HG03571 (cell line): Measurements from ENCODE around the gene ADAMTSL4.

ENCODE experiments used
- ATAC-seq: cut with Tn5 transposase; IDR thresholded peaks from one replicate; pipeline ENCODE4 v1.9.1; 2021; ENCODE audit not compliant: unreplicated experiment

The ADAMTSL4 gene

GRCh38 chr1:150553392-150554085, 4.3 kb downstream of the ADAMTSL4 start:
- ATAC-seq, result no peak

DNA sequence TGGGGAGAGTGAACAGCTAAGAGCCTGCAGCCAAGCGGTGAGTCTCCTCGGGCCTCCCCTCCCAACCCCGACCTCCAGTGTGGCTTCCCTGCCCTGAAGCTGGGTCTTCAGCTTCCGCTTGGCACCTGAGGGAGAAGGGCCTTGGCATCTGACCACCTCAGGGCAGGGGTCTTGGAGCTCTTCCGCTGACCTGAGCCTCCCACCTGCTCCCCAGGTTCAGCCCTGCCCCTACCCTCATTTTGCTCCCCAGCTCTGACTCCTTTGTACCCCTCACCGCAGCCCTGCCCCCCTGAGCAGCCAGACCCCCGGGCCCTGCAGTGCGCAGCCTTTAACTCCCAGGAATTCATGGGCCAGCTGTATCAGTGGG, 4.9 kb downstream of the ADAMTSL4 start:
- no peak for ATAC-seq

GRCh38 chr1:150555198-150555970, 6.2 kb downstream of the ADAMTSL4 start:
- no peak for ATAC-seq

GRCh38 chr1:150555971-150556865, 7.0 kb downstream of the ADAMTSL4 start:
- ATAC-seq, result no peak

DNA sequence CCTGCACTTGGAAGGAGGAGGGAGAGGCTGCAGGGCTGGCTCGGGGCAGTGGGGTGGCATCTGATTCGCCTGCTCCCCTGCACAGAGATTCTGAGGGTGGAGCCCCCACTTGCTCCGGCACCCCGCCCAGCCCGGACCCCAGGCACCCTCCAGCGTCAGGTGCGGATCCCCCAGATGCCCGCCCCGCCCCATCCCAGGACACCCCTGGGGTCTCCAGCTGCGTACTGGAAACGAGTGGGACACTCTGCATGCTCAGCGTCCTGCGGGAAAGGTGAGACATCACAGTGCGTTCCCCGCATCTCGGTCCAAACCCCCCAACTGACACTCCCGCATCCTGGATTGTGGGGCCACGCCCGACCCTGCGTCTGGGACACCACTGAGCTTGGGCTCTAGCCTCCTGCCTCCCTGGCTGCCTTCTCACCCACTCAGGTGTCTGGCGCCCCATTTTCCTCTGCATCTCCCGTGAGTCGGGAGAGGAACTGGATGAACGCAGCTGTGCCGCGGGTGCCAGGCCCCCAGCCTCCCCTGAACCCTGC, 7.9 kb downstream of the ADAMTSL4 start:
- ATAC-seq, result no peak

DNA sequence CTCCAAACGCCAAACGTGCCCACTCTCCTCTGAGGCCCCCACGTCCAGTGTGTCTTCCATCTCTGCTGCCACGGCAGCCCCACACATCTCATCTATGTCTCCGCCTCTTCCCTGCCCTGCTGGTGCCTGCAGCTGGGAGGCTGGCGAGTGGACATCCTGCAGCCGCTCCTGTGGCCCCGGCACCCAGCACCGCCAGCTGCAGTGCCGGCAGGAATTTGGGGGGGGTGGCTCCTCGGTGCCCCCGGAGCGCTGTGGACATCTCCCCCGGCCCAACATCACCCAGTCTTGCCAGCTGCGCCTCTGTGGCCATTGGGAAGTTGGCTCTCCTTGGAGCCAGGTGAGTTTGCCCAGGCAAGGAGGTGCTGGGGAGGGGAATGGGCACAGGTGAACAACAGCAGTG, 8.6 kb downstream of the ADAMTSL4 start:
- ATAC-seq, result no peak

DNA sequence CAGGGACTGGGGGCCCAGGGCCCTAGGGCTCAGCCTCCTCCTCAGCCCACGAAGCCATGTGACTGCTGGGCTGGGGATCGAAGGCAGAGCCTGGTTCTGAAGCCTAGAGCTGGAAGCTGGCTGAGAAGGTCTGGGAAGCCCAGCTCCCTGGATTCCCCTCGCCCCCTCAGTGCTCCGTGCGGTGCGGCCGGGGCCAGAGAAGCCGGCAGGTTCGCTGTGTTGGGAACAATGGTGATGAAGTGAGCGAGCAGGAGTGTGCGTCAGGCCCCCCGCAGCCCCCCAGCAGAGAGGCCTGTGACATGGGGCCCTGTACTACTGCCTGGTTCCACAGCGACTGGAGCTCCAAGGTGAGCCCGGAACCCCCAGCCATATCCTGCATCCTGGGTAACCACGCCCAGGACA, 9.1 kb downstream of the ADAMTSL4 start:
- no peak for ATAC-seq

- ATAC-seq, result no peak
Measured at GRCh38 chr1:150558761-150559655, 9.8 kb downstream of the ADAMTSL4 start.

- no peak for ATAC-seq
Measured at GRCh38 chr1:150559656-150560010, 10.4 kb downstream of the ADAMTSL4 start.

- ATAC-seq, result no peak
Measured at GRCh38 chr1:150560011-150560438, 10.8 kb downstream of the ADAMTSL4 start.

GRCh38 chr1:150560576-150561253, 11.5 kb downstream of the ADAMTSL4 start:
- ATAC-seq, result peak; percentile 23

DNA sequence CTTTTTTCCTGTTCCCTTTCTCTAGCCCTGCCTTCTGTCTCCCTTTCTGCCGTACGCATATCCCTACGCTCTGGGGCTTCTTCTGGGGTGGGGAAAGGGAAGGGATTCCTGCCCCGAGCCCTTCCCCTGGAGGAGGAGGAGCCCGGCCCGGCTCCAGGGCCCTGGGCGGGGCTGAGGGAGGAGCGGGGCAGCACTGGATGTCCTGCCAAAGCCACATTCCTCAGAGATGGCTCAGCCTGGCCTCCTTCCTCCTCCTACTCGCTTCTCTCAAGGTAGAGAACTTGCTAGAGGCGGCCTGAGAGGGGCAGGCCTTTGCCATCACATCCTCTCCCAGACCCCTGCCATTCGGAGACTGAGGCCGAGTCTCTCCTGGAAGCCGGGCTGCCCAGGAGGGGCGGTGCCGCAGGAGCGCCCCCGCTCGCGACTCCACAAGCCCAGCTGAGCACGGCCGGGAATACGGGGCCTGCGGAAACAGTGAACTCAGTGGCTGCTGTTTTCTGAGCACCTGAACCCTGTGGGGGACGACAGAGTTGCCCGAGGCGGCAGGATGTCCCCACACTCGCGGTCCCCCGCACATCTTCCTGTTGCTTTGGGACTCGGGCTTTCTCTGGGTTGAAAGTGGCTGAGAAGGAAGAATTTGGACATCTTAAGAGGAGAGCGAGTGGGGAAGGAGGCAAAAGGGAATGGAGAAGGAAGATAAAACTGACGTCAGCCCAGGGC, 12.2 kb downstream of the ADAMTSL4 start:
- no peak for ATAC-seq

GRCh38 chr1:150561974-150562445, 12.8 kb downstream of the ADAMTSL4 start:
- ATAC-seq, result peak; percentile 18

DNA sequence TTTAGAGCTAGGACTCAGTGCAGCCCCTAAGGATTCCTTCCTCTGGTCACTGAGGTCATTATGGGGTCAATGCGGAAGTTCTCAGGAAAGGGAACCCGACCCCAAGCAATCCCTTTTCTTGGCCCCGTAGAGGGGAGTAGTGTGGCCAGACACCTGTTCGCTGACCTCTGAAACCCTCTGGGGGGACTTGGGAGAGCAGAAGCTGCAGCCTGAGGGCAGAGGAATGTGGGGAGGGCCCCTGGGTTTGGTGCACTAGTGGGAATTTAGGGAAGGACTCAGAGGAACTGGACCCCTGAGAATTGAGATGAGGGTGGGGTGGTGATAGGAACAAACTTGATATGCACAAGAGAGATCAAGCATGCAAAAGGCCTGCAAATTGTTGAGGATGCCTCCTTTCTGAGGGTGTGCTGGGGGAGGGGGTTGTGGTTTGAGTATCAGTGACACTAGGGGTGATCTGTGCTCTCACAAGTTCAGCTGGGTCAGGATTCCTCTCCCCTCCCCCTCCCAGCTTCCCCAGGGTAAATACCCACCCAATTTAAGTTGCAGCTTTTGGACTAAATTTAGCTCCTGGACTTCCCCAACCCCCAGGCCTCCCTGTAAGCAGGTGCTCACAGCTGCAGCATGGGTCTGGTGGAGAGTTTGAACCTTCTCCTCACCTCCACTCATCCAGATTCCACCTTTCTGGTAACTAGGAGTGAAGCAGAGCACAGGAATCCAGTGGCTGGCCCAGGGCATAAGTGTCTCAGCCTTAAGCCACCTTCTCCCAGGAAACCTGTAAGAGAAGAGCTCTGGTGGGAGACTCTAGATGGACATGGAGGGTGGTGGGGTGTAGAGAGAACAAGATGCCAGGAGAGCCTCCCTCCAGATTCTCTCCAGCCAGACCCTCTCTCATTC, 13.5 kb downstream of the ADAMTSL4 start:
- ATAC-seq, result peak; percentile 35

DNA sequence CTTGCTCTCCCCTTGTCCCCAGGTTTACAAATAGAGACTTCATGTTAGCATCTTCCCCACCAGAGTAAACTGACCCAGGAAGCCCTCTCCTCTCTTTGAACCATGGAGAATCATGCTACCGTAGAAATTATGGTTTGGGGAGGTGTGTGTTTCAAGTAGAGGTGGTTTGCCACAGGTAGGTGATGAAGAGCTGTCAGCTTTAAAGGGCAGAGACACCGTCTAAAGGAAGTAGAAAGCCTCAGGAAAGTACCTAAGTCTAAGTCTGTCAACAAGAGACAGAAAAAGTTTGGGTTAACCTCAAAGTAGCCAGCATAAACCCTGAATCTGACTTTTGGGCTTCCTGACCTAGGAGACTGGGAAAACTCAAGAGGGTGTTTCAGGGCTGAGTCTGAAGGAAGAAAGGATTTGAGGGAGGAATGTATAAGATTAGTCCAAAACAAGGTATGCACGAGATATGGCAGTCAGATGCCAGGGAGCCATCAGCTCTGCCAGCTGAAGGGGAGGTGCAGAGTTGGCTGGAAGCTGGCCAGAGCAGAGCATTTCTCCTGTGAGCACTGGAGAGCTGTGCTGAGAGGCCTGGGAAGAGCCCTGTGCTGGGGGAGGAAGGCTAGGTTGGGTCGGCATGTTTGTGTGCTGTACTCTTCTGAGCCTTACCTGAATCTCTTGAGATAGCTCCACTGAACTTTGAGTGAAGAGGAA, 14.3 kb downstream of the ADAMTSL4 start:
- ATAC-seq, result no peak

GRCh38 chr1:150564051-150564991, 15.1 kb downstream of the ADAMTSL4 start:
- ATAC-seq, result no peak
